Mucosa of gallbladder (tissue), 1 donor: ENCODE measurements around the gene KAT2A. TPM values are rescaled to one million over a fixed set of nuclear protein-coding genes. Genes with fewer than 3 reads are reported as not detected.
A peak's percentile ranks its signal among the peaks of the same experiment; 100 is the strongest.
"Not testable (repeated sequence)": the region's sequence is repeated elsewhere in the genome, so short reads cannot be mapped to it uniquely, and the experiment has no call there.

ENCODE experiments used
- DNase-seq: peaks from one replicate; pipeline ENCODE4 v3.0.0-alpha.2; 2020; ENCODE audit warnings: low spot score
- total RNA-seq: library from RNA; stranded (reverse); gene quantifications from one replicate; pipeline ENCODE4 v1.2.1, GENCODE V29; 2021
- donor health status: DM: no; HTN: no; CAD: no.

KAT2A gene
- total RNA-seq, result 58.4 TPM

- peak; percentile 80 for DNase-seq
Observed at GRCh38 chr17:42120770-42121769, at the start of gene KAT2A. Gene KAT2A, minus strand, starts transcription at chr17:42121367. Its CDS starts 63 bp downstream, at chr17:42121304.

GRCh38 chr17:42169351-42169750 is 48.2 kb upstream of the KAT2A start:
- DNase-seq, result no peak

- no peak for DNase-seq
Observed at GRCh38 chr17:42167807-42168206, 46.6 kb upstream of the KAT2A start.

GRCh38 chr17:42166196-42166763 is 45.1 kb upstream of the KAT2A start:
- no peak for DNase-seq

- no peak for DNase-seq
Observed at GRCh38 chr17:42165751-42166150, 44.6 kb upstream of the KAT2A start.

- no peak for DNase-seq
Observed at GRCh38 chr17:42163696-42164407, 42.7 kb upstream of the KAT2A start.

GRCh38 chr17:42163113-42163512 is 41.9 kb upstream of the KAT2A start:
- DNase-seq, result no peak

GRCh38 chr17:42160531-42160910 is 39.4 kb upstream of the KAT2A start:
- no peak for DNase-seq

GRCh38 chr17:42159796-42160530 is 38.8 kb upstream of the KAT2A start:
- no peak for DNase-seq

- no peak for DNase-seq
Observed at GRCh38 chr17:42155614-42156045, 34.5 kb upstream of the KAT2A start.

GRCh38 chr17:42153919-42154742 is 33.0 kb upstream of the KAT2A start:
- no peak for DNase-seq

GRCh38 chr17:42146911-42147607 is 25.9 kb upstream of the KAT2A start:
- DNase-seq, result no peak

- not testable (repeated sequence) for DNase-seq
Observed at GRCh38 chr17:42143138-42143537, 22.0 kb upstream of the KAT2A start.

GRCh38 chr17:42142371-42142896 is 21.3 kb upstream of the KAT2A start:
- DNase-seq, result no peak

- no peak for DNase-seq
Observed at GRCh38 chr17:42141382-42141781, 20.2 kb upstream of the KAT2A start.

- DNase-seq, result not testable (repeated sequence)
Observed at GRCh38 chr17:42140690-42141089, 19.5 kb upstream of the KAT2A start.

GRCh38 chr17:42138749-42139492 is 17.8 kb upstream of the KAT2A start:
- DNase-seq, result no peak

- DNase-seq, result no peak
Observed at GRCh38 chr17:42136654-42137051, 15.5 kb upstream of the KAT2A start.
